ENCODE measurements around the gene BRIP1.

- no peak for TF ChIP-seq CTCF (IDR thresholded peaks at IDR 0.05)
- no peak for TF ChIP-seq POLR2A (IDR thresholded peaks at IDR 0.05)
Observed at GRCh38 chr17:61897548-61898180, 34.3 kb upstream of the BRIP1 start.

Measured in lower leg skin (tissue), 3 donors.